Skeletal muscle tissue (tissue), 4 donors: ENCODE results near the gene UHMK1. TPM values are rescaled to one million over a fixed set of nuclear protein-coding genes. Genes with fewer than 3 reads are reported as not detected.
"Not testable (repeated sequence)": the region's sequence is repeated elsewhere in the genome, so short reads cannot be mapped to it uniquely, and the experiment has no call there.

Experiments used
- H3K27ac ChIP-seq: one replicate; pipeline ENCODE4 v1.7.0; 2013; ENCODE audit warnings: mild to moderate bottlenecking, low read depth, low read length, inconsistent platforms
- H3K27me3 ChIP-seq, 3 donors: one replicate each; pipeline ENCODE4 v1.7.0; 2013; ENCODE audit warnings: low read length in 3 of 3; ENCODE audit not compliant: control insufficient read depth in 3 of 3, insufficient read depth in 3 of 3
- H3K36me3 ChIP-seq, 3 donors: one replicate each; pipeline ENCODE4 v1.7.0; 2013; ENCODE audit warnings: low read length in 3 of 3; ENCODE audit not compliant: control insufficient read depth in 3 of 3, insufficient read depth in 3 of 3
- H3K4me1 ChIP-seq, 3 donors: one replicate each; pipeline ENCODE4 v1.7.0; 2013; ENCODE audit warnings: low read length in 3 of 3, mild to moderate bottlenecking in 3 of 3; ENCODE audit not compliant: control insufficient read depth in 3 of 3, insufficient read depth in 3 of 3
- H3K4me3 ChIP-seq, 3 donors: one replicate each; pipeline ENCODE4 v1.7.0; 2013; ENCODE audit warnings: low read length in 3 of 3
- H3K9ac ChIP-seq, 3 donors: one replicate each; pipeline ENCODE4 v1.7.0; 2013; ENCODE audit warnings: low read length in 3 of 3, mild to moderate bottlenecking in 3 of 3, moderate library complexity in 2 of 3, low read depth in 1 of 3
- H3K9me3 ChIP-seq, 3 donors: one replicate each; pipeline ENCODE4 v1.7.0; 2013; ENCODE audit warnings: low read length in 3 of 3; ENCODE audit not compliant: control insufficient read depth in 3 of 3
- total RNA-seq: library from RNA; depleted of rRNA; stranded (reverse); fragments of >200 nt; gene quantifications from one replicate; pipeline ENCODE4 v1.2.3, GENCODE V29; 2014
- donor health status: Osteomylitis.

UHMK1 gene
- total RNA-seq, 1 donor from 2014 or later: 36.0 TPM

GRCh38 chr1:162475539-162476185 lies 22.0 kb upstream of the UHMK1 start:
- no peak overlapping the region for H3K9ac ChIP-seq

GRCh38 chr1:162476620-162477019 lies 21.0 kb upstream of the UHMK1 start:
- no peak overlapping the region for H3K4me3 ChIP-seq
- peaks cover 0 to 3% (median 0%) of the 10 kb centered on the region in 3 donors for H3K9me3 ChIP-seq
- no peaks in the 10 kb centered on the region for H3K27me3 ChIP-seq
- H3K27ac ChIP-seq: no peak overlapping the region
- H3K4me1 ChIP-seq: peaks cover 0 to 6% (median 0%) of the 10 kb centered on the region in 3 donors
- no peaks in the 10 kb centered on the region for H3K36me3 ChIP-seq
- no peak overlapping the region for H3K9ac ChIP-seq

More at GRCh38 chr1:162475539-162476185, 22.0 kb upstream of the UHMK1 start:
- peaks cover 0 to 3% (median 0%) of the 10 kb centered on the region in 3 donors for H3K9me3 ChIP-seq
- no peaks in the 10 kb centered on the region for H3K36me3 ChIP-seq
- no peak overlapping the region for H3K27ac ChIP-seq
- no peak overlapping the region for H3K4me3 ChIP-seq
- peaks cover 0 to 6% (median 0%) of the 10 kb centered on the region in 3 donors for H3K4me1 ChIP-seq
- H3K27me3 ChIP-seq: no peaks in the 10 kb centered on the region

DNA sequence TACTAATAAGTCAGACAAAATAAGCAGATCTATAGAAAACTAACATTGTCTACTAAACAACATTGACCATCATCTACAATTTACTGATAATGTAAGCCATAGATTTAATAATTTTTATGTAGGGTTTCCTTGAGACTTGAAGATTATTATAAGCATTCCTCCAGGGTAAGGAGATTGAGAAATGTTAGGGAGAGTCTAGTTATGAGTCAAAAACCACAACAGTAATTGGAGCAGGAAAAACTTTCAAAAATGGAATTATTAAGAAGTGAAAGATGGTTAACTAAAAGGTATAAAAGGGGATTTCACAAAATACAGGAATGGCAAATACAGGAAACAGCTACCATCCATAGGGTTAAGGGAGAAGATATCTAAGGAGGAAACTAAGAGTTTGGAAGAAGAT lies 12.4 kb upstream of the UHMK1 start:
- Histone ChIP-seq H3K4me1 (no peaks in the 10 kb centered on the region), H3K9me3 (peaks cover 0 to 2% (median 0%) of the 10 kb centered on the region in 3 donors), H3K27ac (no peak overlapping the region), H3K36me3 (no peaks in the 10 kb centered on the region), H3K9ac (no peak overlapping the region), H3K27me3 (peaks cover 0 to 10% (median 4%) of the 10 kb centered on the region in 3 donors), H3K4me3 (no peak overlapping the region)

- no peaks in the 10 kb centered on the region for H3K4me1 ChIP-seq
- H3K27me3 ChIP-seq: peaks cover 0 to 10% (median 4%) of the 10 kb centered on the region in 3 donors
- H3K9me3 ChIP-seq: no peaks in the 10 kb centered on the region
- no peak overlapping the region for H3K9ac ChIP-seq
- no peaks in the 10 kb centered on the region for H3K36me3 ChIP-seq
- no peak overlapping the region for H3K27ac ChIP-seq
- H3K4me3 ChIP-seq: no peak overlapping the region
Measured at GRCh38 chr1:162487241-162487640, 10.4 kb upstream of the UHMK1 start.

DNA sequence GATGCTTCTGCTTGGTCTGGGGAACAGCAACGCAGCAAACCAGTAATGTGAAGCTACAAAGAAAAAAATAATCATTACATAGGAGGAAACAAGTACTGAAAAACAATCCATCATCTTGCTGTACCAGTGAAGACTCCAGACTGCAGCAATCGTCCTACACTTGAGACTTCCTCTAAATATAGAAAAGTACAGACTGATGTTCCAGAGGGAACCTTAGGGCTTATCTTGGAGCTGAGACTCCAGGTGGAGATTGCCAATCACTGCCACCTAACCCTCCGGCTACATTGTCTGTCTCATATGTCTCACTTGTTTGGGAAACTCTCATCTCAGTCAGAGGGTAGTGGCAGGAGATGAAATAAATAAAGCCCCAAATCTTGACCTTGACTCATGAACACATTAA lies 9.4 kb upstream of the UHMK1 start:
- H3K4me1 ChIP-seq: no peaks in the 10 kb centered on the region
- no peaks in the 10 kb centered on the region for H3K36me3 ChIP-seq
- peak overlapping the region in 2 of 3 donors; percentile 22 to 52 for H3K4me3 ChIP-seq
- no peak overlapping the region for H3K27ac ChIP-seq
- H3K9me3 ChIP-seq: no peaks in the 10 kb centered on the region
- peak overlapping the region in 1 of 3 donors; percentile 38 for H3K9ac ChIP-seq
- peaks cover 0 to 10% (median 4%) of the 10 kb centered on the region in 3 donors for H3K27me3 ChIP-seq

- H3K4me3 ChIP-seq, H3K27me3 ChIP-seq, H3K36me3 ChIP-seq, H3K27ac ChIP-seq, H3K9me3 ChIP-seq, H3K9ac ChIP-seq: not testable (repeated sequence)
- H3K4me1 ChIP-seq: peaks cover 8 to 22% (median 17%) of the 10 kb centered on the region in 3 donors
Measured at GRCh38 chr1:162495531-162496233, 1.9 kb upstream of the UHMK1 start.

- Histone ChIP-seq H3K4me3 (peak overlapping the region; percentile 94 to 95 (median 95)), H3K36me3 (peaks cover 4 to 12% (median 7%) of the 10 kb centered on the region in 3 donors)
Measured at GRCh38 chr1:162497104-162497722, 405 bp upstream of the UHMK1 start.

DNA sequence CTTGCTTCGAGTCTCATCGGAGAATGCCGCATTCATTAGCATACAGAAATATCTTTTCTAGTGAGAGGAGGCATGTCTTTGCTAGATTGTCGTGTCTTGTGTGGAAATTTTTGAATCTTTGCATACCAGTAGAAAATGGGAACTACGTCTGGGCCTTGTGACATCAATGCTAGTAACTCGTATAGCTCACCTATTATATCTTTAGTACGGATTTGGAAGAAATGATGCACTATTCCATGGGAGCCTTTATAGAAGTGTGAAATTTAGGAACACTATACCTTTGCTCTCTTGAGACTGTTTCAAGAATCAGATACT lies 835 bp downstream of the UHMK1 start:
- peaks cover 4 to 21% (median 15%) of the 10 kb centered on the region in 3 donors for H3K36me3 ChIP-seq
- H3K9ac ChIP-seq: peak overlapping the region; percentile 86 to 97 (median 95)
- peak overlapping the region; percentile 94 to 95 (median 95) for H3K4me3 ChIP-seq
- no peaks in the 10 kb centered on the region for H3K27me3 ChIP-seq
- H3K4me1 ChIP-seq: peaks cover 10 to 23% (median 19%) of the 10 kb centered on the region in 3 donors
- H3K9me3 ChIP-seq: no peaks in the 10 kb centered on the region
- H3K27ac ChIP-seq: peak overlapping the region; percentile 89

More at GRCh38 chr1:162497104-162497722, 405 bp upstream of the UHMK1 start:
- no peaks in the 10 kb centered on the region for H3K9me3 ChIP-seq
- peaks cover 10 to 23% (median 19%) of the 10 kb centered on the region in 3 donors for H3K4me1 ChIP-seq
- H3K27ac ChIP-seq: peak overlapping the region; percentile 89
- peak overlapping the region; percentile 86 to 97 (median 95) for H3K9ac ChIP-seq
- H3K27me3 ChIP-seq: no peaks in the 10 kb centered on the region

GRCh38 chr1:162500805-162501204 lies 3.2 kb downstream of the UHMK1 start:
- Histone ChIP-seq H3K9ac (no peak overlapping the region), H3K36me3 (peaks cover 15 to 40% (median 33%) of the 10 kb centered on the region in 3 donors), H3K27ac (no peak overlapping the region), H3K4me1 (peaks cover 10 to 23% (median 19%) of the 10 kb centered on the region in 3 donors), H3K9me3 (no peaks in the 10 kb centered on the region), H3K4me3 (no peak overlapping the region), H3K27me3 (no peaks in the 10 kb centered on the region)

- no peaks in the 10 kb centered on the region for H3K27me3 ChIP-seq
- H3K9ac ChIP-seq: no peak overlapping the region
- no peak overlapping the region for H3K4me3 ChIP-seq
- peaks cover 18 to 44% (median 37%) of the 10 kb centered on the region in 3 donors for H3K36me3 ChIP-seq
- peaks cover 10 to 23% (median 19%) of the 10 kb centered on the region in 3 donors for H3K4me1 ChIP-seq
- H3K9me3 ChIP-seq: no peaks in the 10 kb centered on the region
- no peak overlapping the region for H3K27ac ChIP-seq
Measured at GRCh38 chr1:162502077-162502476, 4.5 kb downstream of the UHMK1 start.
